WI38 (cell line): ENCODE measurements around the gene ZRSR2.

Experiments used
- H3K4me3 ChIP-seq: 2 replicates; pipeline ENCODE4 v1.5.1; 2011; ENCODE audit warnings: low read depth, mild to moderate bottlenecking, control low read depth, low read length
- TF ChIP-seq, protein P1 (sequence below): IDR thresholded peaks from 2 replicates; pipeline ENCODE4 v1.5.1; 2012; ENCODE audit warnings: low read depth, mild to moderate bottlenecking, control low read depth, low read length

ZRSR2 gene

DNA sequence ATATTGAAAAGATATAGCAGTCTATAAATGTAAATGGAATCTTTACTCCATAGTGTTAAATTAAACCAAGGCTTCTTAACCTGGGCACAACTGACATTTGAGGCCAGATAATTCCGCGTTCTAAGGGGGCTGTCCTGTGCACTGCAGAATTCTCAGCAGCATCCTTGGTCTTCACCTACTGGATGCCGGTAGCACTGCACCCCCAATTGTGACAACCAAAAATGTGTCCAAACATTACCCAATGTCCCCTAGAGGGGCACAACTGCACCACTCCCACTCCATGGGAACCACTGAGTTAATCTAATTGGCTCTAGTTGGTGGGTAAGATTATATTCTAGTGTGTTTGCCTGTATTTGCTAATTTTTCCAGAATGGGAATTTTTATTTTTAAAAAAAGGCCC lies 47.7 kb downstream of the ZRSR2 start:
- TF ChIP-seq, protein P1, sequence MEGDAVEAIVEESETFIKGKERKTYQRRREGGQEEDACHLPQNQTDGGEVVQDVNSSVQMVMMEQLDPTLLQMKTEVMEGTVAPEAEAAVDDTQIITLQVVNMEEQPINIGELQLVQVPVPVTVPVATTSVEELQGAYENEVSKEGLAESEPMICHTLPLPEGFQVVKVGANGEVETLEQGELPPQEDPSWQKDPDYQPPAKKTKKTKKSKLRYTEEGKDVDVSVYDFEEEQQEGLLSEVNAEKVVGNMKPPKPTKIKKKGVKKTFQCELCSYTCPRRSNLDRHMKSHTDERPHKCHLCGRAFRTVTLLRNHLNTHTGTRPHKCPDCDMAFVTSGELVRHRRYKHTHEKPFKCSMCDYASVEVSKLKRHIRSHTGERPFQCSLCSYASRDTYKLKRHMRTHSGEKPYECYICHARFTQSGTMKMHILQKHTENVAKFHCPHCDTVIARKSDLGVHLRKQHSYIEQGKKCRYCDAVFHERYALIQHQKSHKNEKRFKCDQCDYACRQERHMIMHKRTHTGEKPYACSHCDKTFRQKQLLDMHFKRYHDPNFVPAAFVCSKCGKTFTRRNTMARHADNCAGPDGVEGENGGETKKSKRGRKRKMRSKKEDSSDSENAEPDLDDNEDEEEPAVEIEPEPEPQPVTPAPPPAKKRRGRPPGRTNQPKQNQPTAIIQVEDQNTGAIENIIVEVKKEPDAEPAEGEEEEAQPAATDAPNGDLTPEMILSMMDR: peak; percentile 40; the same call in 1 of the 2 replicates
- no peak overlapping the region for H3K4me3 ChIP-seq

DNA sequence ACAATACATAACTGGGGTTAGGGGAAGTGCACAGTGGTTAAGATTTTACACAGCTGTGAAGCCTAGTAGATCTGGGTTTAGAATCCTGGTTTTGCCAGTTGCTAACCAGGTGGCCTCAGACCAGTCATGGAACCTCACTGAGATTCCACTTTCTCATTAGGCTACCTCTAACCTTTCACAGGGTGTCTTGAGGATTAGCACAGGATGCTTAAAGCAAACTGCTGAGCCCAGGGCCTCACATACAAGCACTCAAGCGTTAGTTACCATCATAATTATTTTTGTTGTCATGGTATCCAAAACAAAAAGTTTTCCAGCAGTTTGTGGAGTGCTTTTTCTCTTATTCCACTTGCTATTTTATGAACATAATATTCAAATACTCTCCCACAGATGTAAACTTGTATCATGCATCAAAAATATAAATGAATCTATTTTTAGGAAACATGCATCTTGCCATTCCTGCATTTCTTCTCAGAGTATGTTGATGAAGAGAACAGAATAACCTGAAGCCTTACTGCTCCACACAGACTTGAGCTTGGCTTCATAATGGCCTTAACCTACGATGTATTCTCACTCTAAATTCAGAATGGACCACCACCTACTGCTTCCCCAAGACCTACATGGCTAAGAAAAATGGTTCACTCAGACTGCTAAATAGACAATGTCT lies 51.7 kb downstream of the ZRSR2 start:
- no peak overlapping the region for H3K4me3 ChIP-seq
- TF ChIP-seq, protein P1: no peak

DNA sequence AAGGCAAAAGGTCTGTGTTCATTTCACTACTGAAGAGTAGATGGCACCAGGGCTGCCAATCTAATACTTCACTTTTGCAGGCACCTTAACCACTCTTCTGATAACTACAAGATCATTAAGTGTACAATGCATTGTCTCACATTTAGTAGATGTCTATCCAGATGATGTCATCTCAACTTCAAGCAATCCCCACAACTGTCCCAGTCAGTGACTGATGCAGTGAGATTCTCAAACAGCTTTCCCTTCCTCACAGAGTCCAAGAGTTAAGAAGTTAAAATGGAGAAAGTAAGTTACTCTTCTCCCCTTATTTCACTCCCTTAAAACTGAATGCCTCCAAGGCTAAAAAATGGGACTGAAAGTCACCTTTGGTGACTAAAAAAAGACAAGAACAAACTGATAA lies 53.7 kb downstream of the ZRSR2 start:
- no peak overlapping the region for H3K4me3 ChIP-seq
- TF ChIP-seq, protein P1: no peak

DNA sequence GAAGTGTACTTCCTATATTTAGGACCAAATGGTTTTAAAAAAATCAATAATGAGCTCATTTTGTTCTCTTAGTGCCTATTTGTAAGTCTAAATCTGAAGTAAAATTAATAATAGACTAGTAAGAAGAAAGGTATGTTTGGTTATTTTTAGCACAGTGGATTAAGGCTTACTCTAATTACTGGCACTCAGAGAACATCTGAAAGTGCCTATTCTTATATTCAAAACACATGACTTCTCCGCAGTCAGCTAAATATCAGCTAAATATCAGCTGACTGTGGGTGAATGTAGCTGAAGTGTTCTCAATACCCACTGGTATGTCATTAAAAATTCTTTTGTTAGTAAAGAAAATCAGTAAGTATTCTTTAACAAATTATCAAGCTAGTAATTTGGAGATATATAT lies 58.3 kb downstream of the ZRSR2 start:
- TF ChIP-seq, protein P1: no peak
- no peak overlapping the region for H3K4me3 ChIP-seq

DNA sequence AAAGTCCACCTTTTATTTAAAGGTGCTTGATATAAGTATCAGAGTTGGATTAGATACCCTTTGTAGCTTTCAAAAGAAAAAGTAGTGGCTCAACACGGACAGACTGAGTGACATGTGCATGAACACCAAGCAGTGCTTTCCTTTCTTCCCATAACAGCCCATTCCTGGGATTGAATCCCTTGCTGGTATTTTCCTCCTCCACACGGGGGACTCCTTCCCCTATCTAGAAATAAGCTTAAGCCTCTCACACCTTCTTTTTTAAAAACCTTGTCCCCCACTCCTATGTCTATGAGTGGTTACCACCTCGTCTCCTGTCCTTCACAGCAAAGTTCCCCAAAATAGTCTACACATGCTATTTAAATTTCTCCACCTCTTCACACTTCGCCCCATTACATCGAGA lies 59.3 kb downstream of the ZRSR2 start:
- TF ChIP-seq, protein P1: no peak
- H3K4me3 ChIP-seq: no peak overlapping the region

DNA sequence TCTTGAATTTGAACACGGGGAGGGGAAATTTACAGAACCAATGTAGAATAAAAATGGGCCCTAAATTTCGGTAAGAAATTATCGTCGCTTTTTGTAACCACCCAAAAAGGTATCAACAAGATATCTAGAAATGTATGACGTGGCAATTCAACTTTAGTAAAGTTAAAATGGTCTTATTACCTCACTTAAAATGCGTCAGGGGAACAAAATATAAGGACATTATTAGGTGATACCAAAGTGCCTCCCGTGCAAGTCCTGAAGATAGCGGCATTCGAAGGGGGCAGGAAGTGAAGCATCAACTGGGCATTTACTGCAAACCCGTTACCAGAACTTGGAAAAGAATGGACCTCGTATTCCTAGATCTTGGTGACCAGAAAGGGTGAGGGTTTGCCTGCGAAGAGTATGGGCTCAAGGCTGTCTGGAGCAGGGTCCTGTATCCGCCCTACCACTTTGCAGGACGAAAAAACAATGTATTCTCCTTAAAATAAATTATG lies 63.3 kb downstream of the ZRSR2 start:
- TF ChIP-seq, protein P1: no peak
- H3K4me3 ChIP-seq: peak overlapping the region; percentile 87

DNA sequence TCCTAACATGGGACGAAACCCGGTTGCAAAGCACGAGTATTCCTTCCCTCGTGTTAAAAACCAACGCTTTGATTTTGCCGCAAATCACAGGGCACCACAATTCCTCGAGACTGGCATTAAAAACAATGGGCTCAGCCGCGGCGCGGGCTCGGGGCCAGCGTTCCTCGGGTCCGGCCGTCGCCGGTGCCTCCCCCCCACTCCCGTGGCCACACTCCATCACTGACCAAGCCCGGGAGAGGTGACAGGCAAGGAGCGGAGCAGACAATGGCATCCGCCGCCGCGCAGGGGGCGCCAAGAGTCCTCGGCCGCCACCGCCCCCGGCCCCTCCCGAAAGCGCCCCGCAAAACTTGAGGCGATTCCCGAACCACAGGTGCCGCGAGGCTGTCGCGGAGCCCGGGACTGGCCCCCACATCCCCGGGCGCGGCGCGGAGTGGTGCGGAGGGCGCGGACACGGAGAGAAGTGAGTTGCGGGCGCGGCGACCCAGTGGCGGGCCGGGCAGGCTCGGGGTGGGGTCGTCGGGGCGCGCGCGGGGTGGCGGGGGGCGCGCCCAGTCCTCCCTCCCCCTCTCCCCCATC lies 63.9 kb downstream of the ZRSR2 start:
- peak overlapping the region; percentile 87 for H3K4me3 ChIP-seq
- TF ChIP-seq, protein P1: no peak
